Glomerular visceral epithelial cell (primary cell): ENCODE results near the gene IRS2.

Experiments
- DNase-seq: peaks from one replicate; pipeline ENCODE4 v3.0.0-alpha.2; 2016; ENCODE audit errors: extremely low spot score

IRS2 gene

DNA sequence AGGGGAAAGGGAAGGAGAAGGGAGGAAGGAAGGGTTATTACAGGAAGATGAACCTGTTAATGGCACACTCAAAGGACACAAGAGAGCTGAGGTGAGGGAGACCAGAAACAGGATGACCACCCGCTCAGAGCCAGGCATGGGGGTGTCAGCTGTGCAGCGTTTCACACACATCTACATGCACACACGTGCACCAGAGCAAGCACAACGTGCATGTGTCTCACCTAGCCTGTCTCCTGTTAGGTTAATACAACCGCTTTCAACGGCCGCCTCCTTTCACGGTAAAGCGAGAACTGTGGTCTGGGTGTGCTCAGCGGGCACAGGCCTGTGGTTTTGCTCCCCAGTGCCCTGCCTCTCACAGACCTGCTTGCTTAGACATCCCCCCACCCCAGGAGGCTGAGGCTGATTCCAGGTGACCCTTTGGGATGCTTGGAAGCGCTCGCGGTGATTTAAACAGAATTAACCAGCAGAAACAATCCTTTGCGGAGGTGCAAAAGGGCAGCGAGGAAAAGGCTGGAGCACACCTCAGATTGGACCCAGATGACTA is 27.4 kb downstream of the IRS2 start:
- no peak for DNase-seq

DNA sequence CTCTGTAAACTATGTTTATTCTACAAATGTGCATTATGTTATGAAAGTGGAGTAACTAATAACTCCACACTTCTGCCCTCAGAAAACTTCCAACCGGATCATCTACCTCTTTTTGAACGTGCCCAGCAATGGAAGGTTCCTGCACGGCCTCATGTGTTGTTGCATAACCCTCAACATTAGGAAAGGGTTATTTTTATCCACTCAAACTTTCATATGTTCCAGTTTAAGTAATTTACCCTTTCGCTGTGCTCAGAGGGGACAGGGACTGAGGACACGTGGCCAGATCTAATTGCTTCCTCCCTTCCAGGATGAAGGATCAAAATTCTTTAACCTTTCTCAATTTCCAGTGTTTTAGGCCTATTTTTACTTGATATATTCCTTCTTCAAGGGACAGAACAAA is 29.6 kb downstream of the IRS2 start:
- DNase-seq = no peak

DNA sequence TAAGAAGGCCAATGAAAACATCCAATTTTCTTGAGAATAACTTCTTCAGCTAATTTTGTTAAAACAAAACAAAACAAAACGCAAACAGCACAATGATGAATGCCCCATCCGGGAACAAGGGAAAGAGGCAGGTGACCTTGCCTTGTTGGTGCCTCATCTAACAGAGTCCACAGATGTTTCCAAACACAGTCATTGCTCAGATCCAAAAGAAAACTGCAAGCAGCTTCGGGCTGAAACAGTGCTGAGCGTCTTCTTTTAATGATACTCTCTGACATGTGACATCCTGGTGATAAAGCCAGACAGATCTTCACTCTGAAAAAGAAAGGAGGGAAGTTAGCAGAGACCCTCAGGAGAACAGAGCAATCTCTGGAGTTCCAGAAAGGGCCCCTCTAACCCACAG is 30.4 kb downstream of the IRS2 start:
- no peak for DNase-seq

DNA sequence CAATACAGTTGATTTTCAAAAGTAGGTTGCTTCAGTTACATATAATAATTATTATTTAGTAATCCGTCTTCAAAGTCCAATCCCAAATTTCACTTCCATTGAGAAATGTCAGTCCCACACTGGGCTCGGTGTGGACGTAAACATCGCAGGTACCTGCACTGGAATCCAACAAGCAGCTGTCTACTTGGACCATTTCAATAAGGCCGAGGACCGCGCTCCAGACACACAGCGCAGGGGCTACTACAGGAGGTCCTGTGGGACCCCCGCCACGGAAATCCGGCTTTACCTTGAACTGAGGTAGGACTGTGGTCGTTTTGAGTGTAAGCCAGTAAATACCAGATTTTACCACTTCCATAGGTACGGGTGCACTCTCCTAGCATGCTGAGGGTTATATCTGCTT is 30.8 kb downstream of the IRS2 start:
- DNase-seq = no peak

DNA sequence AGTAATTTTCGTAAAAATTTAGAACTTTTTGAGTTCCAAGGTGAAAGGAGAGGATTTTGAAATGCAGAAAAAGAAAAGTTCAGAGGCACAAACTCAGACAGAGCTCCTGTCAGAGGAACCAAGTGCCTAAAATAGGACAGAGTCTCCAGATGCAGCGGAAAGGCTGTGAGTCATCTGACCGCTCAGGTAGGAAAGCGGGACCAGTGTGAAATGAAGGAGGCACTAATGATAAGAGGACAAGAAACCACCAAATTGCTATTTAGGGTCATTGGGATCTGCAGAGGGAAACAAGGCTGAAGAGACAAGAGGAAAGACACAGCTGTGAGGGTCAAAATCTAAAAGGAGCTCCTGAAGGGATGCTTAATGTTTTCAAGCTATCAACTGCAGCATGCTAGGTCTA is 34.9 kb downstream of the IRS2 start:
- no peak for DNase-seq

DNA sequence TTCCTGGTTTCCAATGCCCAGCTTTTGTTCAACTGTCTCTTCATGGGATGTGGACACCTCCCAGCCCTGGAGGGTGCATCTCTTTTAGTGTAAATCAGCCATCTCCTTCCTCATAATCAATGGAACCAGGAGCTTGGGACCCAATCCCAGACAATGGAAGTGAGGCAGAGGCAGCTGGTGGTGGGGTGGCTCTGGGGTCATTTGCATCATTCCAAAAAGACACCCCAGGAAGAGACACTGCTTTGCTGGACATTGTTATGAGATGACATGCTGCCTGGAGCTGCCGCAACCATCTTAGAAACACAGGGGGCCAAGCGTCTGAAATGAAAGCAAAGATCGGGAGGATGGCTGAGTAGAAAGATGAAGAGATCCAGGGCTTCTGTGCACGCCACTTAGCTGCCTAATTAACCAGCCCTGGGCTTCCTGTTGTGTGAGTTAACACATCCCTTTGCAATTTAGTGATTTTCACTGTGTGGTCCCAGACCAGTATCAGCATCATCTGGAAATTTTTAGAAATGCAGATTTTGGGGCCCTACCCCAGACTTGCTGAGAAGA is 36.1 kb downstream of the IRS2 start:
- DNase-seq = no peak

DNA sequence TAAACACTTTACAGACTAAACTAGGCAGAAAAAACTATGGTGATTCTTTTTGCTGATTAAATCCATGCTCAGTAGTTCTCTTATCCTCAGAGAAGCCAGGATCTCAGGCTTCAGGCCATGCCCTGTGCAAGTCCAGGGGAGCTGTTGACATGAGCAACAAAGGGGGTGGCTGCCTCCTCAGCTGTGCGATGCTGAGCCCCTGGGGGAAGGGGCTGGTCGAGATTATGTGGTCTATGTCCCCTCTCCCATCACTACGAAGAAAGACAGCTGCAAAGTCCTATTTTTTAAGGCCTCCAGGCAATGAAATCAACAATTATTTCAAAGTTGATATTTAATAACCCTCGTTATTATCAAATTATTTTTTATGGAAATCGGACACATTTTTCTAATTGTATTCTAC is 37.0 kb downstream of the IRS2 start:
- DNase-seq = no peak

DNA sequence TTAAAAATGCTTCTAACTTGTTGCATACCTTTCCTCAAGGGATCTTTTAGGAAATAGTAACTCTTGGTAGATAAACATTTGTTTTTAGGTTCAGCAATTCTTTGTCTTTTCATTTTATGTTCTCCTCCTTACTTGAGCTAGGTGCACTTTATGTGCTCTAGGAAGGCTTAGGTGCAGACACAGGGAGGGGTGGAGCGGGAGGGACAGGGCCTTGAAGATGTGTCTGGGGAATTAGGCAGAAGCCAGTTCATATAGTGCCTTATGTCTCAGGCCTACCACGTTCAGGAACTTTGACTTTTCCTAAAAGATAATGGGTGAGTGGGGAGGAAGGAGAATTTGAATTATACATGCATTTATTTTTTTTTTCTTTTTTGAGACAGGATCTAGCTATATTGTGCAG is 37.7 kb downstream of the IRS2 start:
- no peak for DNase-seq

DNA sequence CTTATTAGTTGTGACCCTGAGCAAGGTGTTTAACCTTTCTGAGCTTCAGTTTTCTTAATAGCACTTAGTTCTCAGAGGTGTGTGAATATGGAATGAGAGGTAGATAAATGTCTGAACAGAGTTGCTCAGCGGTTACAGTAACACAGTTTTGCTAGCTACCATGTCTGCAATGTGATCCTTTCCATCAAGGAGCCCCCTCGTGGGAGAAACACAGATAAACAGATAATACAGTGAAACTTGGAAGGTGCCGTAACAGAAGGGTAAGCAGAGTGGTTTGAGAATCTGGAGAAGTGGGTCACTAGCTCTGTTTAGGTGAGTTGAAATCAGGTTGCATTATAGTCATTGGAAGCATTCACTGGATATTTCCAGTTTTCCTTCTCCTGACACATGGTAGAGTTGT is 38.9 kb downstream of the IRS2 start:
- no peak for DNase-seq

DNA sequence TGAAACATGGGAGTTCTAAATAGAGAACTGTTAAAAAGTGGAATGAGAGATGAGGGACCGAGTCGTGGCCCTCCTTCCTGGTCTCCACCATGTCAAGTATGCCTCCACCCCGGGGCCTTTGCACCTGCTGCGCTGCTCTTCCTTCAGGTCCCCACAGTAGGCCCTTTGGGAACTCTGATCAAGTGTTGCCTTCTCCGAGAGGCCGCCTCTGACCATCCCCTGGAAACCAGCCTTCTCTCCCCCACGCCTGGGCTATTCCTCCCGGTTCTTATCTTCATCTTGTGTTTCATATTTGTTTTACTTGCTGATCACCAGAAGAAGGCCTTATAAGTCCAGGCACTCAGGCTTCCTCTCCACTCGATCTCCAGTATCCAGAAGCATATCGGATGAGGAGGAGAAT is 40.0 kb downstream of the IRS2 start:
- no peak for DNase-seq

DNA sequence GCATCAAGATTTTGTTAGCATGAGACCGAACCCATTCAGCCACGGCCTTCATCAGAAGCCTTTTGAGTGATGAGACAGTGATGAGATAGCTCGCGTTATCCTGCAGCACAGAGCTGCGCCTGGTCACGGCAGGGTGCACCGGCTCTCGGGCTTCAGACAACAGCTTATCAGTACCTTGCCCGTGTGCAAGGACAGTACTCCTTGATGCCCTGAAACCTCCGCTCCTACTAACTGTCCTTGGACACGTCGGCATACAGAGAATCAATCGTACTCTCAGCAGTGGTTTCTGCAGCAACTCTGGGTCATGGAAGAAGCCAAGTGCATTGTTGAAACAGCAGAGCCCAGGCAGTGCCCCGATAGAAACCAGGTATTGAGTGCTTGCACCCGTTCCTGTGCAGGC is 40.7 kb downstream of the IRS2 start:
- DNase-seq = no peak

DNA sequence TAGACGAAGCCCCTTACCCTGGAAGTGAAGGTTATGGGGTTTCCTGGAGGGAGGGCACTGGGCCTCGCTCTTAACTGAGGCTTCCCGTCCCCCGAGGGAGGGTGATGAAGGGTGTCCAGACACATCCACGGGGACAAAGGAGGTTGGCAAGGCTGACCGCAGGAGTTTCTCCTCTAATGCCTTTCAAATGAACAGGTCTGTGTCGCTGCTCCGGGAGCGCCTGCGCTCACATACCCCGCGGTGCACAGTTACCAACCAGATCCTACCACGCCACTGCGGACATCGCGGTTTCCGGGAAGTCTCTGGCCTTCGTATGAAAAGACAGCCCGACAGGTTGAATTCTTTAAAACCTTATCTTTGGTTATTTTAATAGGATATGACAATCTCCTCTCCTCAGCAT is 41.3 kb downstream of the IRS2 start:
- DNase-seq = no peak

DNA sequence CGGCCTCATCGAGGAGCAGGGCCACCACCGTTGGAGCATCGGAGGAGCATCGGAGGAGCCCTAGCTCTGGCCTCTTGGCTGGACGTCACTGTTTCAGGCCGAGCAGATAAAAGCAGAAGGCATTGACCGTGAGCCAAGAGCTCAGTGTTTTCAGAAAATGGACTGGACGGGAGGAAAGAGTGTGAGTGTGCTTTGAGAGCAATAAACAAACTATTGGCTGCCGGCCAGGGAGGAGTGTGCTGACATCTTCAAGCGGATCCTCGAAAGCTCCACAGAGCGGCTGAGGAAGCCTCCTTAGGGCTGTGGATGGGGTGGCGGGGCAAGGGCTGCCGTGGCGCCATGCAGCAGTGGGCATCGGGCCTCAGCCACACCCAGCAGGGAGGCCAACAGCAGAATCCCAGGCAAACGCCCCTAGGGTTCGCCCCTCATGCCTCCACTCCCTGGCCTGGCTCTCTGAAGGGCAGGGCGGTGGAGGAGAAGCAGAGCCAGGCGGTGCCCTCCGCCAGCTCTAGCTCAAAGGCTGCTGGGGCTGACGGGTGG is 41.8 kb downstream of the IRS2 start:
- no peak for DNase-seq

DNA sequence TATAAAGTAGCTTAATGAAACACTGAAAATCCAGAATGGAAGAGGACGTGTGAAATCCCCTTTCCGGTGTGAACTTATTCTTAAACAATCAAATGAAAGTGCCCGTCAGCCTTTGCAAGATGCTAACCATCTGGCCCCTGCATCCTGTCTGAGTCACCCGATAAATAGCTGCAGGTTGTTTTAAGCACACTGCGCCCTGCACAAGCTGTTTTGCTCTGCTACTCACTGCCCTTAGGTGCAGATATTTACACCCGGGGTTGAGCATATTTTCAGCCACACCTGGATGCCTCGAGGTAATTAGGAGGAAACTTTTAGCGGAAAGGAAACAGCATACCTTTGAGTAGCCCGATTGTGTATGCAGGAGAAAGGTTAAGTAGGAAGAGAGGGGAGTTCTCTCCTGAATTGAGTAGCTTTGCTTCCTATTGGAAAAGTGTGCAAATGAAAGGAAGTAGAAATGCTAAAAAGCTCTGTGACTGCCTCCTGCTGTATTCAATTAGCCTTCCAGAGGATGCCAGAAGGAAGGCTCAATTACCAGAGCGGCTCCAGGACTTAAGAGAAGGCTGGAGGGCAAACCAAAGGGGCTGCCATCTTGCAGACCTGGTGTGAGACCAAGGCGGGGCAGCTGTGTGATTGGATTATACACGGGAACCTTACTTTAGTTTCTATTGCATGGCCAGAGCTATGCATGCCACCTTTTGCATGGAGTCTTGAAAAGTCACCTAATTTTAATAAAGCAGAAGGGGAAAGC is 42.5 kb downstream of the IRS2 start:
- DNase-seq = peak; percentile 58

DNA sequence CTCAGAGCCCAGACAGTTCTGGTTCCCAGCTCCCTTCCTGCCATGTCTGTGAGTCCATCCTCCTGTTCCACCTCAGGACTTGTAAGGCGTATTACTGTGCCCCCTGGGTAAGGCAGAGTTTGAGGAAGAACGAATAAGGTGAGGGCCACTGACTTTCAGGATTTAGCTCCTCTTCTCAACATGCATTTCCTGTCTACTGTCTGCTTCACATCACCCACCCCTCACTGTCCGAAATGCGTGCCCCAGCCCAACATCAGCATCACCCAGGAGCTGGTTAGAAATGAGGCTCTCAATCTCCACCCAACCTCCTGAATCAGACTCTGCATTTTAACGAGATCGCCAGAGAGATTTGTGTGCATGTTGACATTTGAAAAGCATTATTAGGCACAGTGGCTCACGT is 44.4 kb downstream of the IRS2 start:
- DNase-seq = no peak

DNA sequence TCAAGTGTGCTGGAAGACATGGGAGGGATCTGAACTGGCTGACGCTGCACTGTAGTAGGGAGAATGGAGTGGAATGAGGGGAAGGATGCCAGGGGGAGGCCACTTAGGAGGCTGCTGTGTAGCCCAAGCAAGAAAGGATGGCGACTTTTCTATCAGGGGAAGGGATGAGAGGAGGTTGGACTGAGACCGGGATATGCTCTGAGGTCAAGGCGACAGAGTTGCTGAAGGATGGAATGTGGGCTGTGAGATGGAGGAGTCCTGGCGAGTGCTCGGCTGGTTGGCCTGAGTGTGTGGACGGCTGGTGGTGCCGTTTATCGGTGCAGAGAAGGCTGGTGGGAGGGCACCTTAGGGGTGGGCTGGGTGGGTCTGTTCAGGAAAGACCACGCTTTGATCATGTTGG is 45.7 kb downstream of the IRS2 start:
- no peak for DNase-seq

DNA sequence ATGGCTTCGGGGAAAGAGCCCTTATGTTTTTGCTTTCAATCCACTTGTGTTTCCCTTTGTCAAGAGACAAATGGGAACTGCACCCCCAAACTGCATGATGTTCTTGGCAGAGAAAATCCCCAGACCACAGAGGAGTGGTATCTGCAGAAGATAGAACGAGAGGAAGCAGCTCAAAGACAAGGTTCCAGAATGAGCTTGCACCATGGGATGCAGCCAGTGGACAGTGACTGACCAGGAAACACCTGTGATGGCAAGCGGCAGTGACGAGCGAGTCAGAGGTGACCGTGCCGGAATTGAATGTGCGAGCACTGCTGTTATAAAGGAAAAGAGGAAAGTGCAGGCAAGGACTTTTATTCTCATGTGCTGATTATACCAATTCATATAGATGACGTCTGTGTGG is 46.3 kb downstream of the IRS2 start:
- DNase-seq = no peak

DNA sequence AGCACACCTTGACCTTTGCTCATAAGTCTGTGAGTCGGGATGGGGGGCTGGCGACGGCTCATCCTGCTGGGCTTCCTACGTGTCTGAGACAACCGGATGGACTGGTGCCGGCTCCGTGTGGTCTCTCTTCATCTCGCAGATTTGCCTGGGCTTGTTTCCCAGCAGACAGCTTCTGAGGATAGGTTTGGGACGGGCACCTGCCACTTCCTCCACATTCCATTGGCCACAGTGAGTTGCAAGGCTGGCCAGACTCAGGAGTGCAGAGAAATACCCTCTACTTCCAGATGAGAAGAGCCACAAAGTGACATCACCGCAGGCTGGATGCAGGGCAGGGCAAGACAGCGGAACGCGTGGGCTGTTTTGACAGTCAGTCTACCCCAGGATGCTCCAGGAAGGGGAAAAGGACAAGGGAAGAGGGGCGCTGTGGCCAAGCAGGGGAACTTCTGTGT is 48.1 kb downstream of the IRS2 start:
- DNase-seq = no peak

DNA sequence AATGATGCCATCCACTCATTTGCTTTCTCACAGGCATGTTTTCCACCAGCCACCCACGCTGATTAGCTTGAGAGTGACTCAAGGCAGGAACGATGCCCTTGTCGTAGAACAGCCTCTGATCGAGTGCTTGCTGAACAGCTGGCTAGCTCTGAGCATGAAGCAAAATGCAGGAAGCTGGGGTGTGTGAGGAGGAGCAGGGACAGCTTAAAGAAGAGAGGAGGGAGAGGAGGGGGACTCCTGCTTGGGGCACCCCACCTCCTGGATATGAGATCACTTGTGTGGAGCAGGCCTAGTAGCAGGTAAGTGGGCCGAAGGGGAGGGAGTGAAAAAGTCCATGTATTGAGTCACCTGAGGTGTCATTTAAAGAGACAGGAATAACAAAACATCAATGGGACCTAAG is 48.8 kb downstream of the IRS2 start:
- DNase-seq = no peak

DNA sequence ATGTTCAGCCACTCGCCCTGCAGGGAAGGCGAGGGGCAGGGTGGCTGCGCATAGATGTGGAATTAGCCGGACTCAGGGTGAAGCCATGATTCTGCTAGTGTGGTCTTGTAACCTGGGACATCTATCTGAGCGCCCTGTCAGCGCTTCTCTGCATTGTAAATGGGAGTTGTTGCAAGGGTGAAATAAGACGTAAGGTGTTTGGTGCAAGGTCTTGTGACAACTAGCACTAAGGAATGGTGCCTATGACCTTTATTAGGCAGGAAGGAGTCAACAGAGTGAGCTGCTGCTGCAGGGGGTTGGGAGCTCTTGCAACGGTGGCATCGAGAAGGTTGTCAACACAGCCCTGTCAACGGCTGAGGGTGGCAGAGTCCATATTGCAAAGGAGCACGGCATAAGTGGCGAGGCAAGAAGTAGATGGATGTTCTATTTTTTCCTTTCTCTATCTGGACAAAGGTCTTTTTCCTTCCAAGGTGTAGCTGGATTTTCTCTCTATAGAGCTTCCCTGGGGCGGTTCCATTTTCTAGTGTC is 49.3 kb downstream of the IRS2 start:
- DNase-seq = no peak

DNA sequence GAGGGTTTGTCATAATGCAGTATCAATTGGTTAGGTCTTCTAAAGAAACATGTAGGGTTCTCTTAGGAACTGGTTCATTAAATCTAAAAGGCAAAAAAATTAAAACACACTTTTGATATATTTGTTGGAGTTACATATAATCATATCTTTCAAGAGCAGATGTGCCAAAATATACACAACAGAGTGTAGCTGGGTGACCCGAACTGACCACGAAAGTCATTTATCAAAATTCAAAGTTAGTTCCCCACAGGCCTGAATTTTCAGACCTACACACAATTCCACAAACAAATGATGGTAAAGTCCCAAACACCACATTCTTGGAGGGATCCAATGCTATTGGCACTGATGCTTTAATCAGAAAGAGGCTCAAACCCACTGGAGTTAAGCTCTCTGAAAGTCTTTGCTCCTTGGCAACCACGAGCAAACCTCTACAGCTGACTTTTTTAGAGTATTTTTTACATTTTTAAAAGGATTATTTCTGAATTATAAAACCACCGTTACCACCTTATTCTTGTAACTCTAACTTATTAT is 50.9 kb downstream of the IRS2 start:
- DNase-seq = no peak

DNA sequence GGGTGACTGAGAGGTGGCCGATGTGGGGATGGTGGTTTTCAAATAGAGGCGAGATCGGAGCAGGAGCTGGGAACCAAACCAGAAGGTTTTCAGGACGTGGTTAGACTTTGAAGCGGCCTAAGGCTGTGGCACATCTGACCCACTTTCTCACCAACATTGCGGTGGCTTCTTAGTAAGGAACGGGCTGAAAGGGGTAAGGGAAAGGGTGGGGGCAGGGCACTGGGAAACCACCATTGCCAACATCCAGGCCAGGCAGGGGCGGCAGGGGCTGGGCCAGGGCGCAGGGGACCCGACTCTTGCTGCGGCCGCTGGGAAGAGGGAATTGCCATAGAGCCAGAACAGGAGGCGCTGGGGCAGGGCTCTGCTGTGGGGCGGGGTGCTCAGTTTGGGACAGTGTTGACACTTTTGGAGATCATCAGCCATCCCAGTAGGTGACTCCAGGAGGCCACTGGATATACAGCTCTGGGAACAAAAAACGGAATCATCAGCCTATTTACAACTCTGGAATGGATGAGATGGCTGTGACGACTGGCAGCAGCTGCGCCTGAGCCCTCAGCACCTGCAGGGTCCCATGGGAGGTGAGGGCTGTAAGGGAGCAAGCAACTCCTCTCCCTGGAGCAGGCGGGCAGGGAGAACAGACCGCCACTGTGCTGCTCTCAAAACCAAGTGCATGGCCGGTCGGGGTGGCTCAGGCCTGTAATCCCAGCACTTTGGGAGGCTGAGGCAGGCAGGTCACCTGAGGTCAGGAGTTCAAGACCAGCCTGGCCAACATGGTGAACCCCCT is 52.2 kb downstream of the IRS2 start:
- DNase-seq = no peak
